Stimulated activated CD4-positive, alpha-beta T cell treated with anti-CD3 and anti-CD28 coated beads, Interleukin-12 subunit alpha, Interleukin-12 subunit beta, amount 100 ng/mL, for 4 hours (primary cell): ENCODE results near the gene MEG3.
"Not testable (repeated sequence)": the region's sequence is repeated elsewhere in the genome, so short reads cannot be mapped to it uniquely, and the experiment has no call there.

Experiments used
- DNase-seq: peaks from one replicate; pipeline ENCODE4 v3.0.0-alpha.2; 2020

Gene MEG3

GRCh38 chr14:100789460-100790417 is 36.2 kb upstream of the MEG3 start:
- no peak for DNase-seq

GRCh38 chr14:100790502-100791347 is 35.2 kb upstream of the MEG3 start:
- DNase-seq, result no peak

GRCh38 chr14:100791348-100791735 is 34.6 kb upstream of the MEG3 start:
- no peak for DNase-seq

- no peak for DNase-seq
Observed at GRCh38 chr14:100791995-100792394, 33.9 kb upstream of the MEG3 start.

- DNase-seq, result no peak
Observed at GRCh38 chr14:100796946-100797345, 29.0 kb upstream of the MEG3 start.

- no peak for DNase-seq
Observed at GRCh38 chr14:100800041-100800440, 25.9 kb upstream of the MEG3 start.

- not testable (repeated sequence) for DNase-seq
Observed at GRCh38 chr14:100801433-100801832, 24.5 kb upstream of the MEG3 start.

GRCh38 chr14:100802179-100802578 is 23.7 kb upstream of the MEG3 start:
- DNase-seq, result no peak

- DNase-seq, result no peak
Observed at GRCh38 chr14:100802766-100803165, 23.2 kb upstream of the MEG3 start.

GRCh38 chr14:100803226-100803625 is 22.7 kb upstream of the MEG3 start:
- no peak for DNase-seq

- DNase-seq, result no peak
Observed at GRCh38 chr14:100803676-100804075, 22.2 kb upstream of the MEG3 start.

GRCh38 chr14:100804138-100804537 is 21.8 kb upstream of the MEG3 start:
- no peak for DNase-seq

- DNase-seq, result no peak
Observed at GRCh38 chr14:100804558-100805309, 21.2 kb upstream of the MEG3 start.

GRCh38 chr14:100806386-100806785 is 19.5 kb upstream of the MEG3 start:
- DNase-seq, result no peak

- DNase-seq, result no peak
Observed at GRCh38 chr14:100807496-100807895, 18.4 kb upstream of the MEG3 start.

GRCh38 chr14:100807979-100808734 is 17.8 kb upstream of the MEG3 start:
- DNase-seq, result no peak

GRCh38 chr14:100810435-100810834 is 15.5 kb upstream of the MEG3 start:
- DNase-seq, result no peak

- no peak for DNase-seq
Observed at GRCh38 chr14:100810861-100811461, 15.0 kb upstream of the MEG3 start.

GRCh38 chr14:100813291-100813690 is 12.6 kb upstream of the MEG3 start:
- DNase-seq, result no peak

- DNase-seq, result no peak
Observed at GRCh38 chr14:100815478-100816285, 10.2 kb upstream of the MEG3 start.
